ENCODE results near the gene RAB1B.

- TF ChIP-seq CTCF (IDR thresholded peaks at IDR 0.05) (no peak), EP300 (IDR thresholded peaks at IDR 0.05; ENCODE audit: low read depth) (no peak), POLR2A (IDR thresholded peaks at IDR 0.05) (no peak)
Observed at GRCh38 chr11:66267039-66267378, 1.4 kb upstream of the RAB1B start.

All from transverse colon (tissue), 3 donors.